CD4-positive, alpha-beta T cell treated with Interleukin-1 beta for 1 hour (primary cell): ENCODE data around the gene COL4A1.

Experiments used
- DNase-seq, 2 donors: peaks; one replicate each; pipeline ENCODE4 v3.0.0-alpha.2; 2020 to 2022

The COL4A1 gene

DNA sequence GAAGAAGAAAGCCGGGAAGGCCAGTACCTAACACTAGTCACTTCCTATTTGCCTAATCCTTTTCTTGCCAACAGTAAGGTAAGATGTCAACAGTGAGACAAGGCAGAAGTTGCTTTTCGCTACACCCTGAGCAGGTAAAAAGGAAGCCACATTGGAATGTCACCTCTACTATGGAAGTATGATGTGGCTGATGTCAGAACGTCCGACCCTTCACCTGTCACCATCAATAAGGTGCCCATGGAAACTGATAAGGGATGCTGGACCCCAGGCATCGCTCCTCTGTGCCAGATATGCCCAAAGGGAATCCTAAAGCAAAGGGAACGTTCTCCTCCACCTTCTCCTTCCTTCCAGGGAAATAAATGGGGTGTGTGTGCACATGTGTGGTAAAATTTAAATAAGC lies 34.3 kb downstream of the COL4A1 start:
- no peak for DNase-seq

GRCh38 chr13:110272227-110272626 lies 34.7 kb downstream of the COL4A1 start:
- DNase-seq = no peak

DNA sequence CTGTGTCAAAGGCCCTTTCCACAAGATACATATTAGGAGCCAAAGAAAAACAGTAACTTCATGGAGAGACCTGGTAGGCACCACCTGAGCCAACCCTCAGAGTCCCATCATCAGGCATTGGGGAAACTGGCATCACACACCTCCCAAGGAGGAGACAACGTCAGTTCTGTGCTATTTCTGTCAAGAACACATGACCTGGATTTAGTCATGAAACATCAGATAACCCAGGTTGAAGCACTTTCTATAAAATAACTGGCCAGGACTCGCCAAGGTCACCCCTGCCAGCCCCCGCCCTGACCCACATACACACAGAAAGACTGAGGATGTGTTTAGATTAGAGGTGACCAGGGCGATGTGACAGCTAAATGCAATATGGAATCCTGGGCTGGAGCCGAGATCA lies 35.6 kb downstream of the COL4A1 start:
- DNase-seq = no peak

DNA sequence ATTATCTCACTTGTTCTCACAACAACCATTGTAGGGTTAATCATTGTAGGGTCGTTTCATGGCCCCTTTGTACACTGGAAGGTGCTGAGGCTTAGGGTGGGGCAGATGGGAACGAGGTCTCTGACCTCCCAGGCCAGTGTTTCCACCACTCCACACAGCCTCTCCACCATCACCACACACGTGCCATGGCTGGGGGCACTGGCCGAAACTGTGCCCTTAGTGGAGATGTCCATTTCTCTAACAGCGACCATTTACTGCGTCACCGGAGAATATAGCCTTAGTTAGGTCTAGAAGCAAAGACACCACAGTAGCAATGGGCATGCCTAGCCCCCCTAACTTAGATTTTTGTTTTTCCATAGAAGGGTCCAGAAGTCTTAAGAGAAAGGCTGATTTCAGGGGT lies 36.5 kb downstream of the COL4A1 start:
- no peak for DNase-seq

- DNase-seq = no peak
Observed at GRCh38 chr13:110269509-110270185, 37.3 kb downstream of the COL4A1 start.

DNA sequence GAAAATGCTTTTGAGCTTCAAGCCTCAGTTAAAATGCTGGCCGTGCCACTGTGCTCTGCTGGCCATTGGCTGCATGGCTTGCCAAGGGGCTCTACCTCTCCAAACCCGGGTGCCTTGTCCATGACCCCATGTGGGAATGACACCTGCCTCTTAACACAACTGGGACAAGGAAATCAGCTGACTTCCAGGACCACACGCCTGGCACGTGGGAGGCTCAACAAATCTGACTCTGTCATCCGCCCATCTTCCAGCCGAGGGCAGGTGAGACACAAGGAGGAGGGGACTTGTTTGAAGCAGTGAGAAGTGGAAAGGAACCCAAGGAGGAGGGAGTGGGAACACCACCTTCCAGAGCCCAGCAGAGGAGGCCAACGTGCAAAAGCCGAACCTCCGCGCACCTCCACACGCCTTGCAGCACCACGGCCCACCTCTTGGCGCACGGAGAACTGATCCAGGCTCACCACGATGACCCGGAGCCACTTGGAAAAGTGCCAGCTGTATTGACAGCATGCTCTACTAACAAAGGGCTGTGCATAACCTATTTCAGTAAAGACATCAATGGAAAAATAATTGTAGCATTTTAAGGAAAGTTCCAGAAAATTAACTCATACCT lies 38.3 kb downstream of the COL4A1 start:
- no peak for DNase-seq

- no peak for DNase-seq
Observed at GRCh38 chr13:110268061-110268460, 38.9 kb downstream of the COL4A1 start.

DNA sequence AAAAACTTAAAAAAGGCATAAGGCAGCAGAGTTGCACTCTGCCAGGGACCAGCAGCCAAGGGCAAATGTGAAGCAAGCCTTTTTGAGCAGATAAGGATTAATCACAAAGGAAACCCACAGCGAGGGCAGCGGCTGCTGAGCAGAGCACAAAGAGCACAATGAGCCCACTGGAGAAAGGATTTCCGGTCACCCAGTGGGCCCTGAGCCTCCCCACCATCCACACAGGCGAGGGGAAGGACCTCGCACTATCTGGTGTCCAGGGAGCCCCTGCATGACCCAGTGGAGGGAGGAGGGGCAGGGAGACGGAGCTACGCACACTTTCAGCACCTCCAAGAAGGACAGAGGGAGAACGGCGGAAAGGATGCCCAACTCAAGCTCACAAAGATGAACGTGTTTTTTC lies 40.0 kb downstream of the COL4A1 start:
- DNase-seq = no peak

DNA sequence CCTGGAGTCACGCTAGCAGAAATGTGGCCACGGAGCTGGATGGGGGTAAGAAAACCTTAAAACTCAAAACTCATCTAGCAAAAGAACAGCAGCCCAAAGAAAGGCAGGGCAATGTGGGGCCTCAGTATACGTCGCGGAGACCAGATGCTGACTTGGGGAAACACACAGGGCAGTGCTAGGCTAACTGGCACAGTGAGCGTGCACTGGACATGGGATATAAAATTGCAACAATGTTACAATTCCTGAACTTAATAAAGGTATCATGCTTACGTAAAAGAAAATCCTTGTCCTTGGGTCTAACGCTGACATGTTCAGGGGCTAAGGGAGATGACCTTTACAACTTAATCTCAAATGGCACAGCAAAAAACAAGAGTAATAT lies 40.5 kb downstream of the COL4A1 start:
- no peak for DNase-seq

- DNase-seq = no peak
Observed at GRCh38 chr13:110265682-110266430, 41.1 kb downstream of the COL4A1 start.

DNA sequence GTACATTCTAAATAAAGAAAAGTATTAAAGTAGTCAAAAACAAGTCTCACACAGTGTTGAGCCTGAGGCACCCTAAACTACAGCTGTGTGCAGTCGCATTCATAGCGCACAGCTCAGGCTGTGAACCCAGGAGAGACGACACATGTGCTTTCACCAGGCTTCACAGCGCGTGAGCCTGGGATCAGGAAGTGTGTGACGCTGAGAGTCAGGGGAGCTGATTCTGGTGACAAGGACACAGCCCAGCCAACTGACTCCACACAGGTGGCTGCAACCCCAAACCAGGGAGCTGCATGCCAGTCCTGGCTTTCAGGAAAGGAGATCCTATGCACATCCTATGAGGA lies 41.6 kb downstream of the COL4A1 start:
- DNase-seq = no peak

- no peak for DNase-seq
Observed at GRCh38 chr13:110264685-110265275, 42.2 kb downstream of the COL4A1 start.

GRCh38 chr13:110263888-110264287 lies 43.1 kb downstream of the COL4A1 start:
- DNase-seq = no peak

GRCh38 chr13:110263404-110263803 lies 43.6 kb downstream of the COL4A1 start:
- no peak for DNase-seq

- no peak for DNase-seq
Observed at GRCh38 chr13:110262508-110263291, 44.3 kb downstream of the COL4A1 start.

DNA sequence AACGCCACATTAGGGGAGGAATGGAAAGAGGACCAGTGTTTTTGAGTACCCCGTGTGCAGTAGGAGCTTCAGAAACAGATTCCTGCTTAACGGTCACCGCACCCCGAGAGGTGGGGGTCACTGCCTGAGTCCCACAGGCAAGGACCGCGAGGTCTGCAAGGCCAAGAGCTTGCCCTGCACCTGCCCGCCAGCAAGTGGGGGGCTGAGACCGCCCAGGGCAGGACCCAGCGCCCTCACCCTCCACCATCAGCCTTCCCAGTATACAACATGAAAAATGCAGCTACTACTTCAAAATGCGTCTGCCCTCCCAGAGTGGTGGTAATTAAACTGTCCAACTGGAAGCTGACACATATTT lies 44.9 kb downstream of the COL4A1 start:
- DNase-seq = no peak

- no peak for DNase-seq
Observed at GRCh38 chr13:110261166-110262081, 45.5 kb downstream of the COL4A1 start.

DNA sequence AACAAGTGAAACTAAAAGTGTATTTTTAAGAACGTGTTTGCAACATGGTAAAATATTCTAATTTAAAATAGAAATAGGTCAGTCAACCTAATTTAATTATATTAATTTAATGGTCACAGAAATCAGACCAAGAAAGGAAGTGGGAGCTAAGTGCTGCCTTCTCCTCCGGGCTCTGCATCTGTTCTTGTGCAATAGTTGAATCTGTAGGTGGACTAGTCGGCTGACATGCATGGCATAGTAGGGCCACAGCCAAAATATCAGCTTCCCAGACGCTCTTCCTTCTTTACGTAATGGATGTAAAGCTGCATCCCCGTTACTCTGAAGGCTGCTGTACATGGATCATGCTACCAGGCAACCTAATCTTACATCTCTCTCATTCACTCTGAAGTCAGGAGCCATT lies 47.3 kb downstream of the COL4A1 start:
- DNase-seq = no peak

DNA sequence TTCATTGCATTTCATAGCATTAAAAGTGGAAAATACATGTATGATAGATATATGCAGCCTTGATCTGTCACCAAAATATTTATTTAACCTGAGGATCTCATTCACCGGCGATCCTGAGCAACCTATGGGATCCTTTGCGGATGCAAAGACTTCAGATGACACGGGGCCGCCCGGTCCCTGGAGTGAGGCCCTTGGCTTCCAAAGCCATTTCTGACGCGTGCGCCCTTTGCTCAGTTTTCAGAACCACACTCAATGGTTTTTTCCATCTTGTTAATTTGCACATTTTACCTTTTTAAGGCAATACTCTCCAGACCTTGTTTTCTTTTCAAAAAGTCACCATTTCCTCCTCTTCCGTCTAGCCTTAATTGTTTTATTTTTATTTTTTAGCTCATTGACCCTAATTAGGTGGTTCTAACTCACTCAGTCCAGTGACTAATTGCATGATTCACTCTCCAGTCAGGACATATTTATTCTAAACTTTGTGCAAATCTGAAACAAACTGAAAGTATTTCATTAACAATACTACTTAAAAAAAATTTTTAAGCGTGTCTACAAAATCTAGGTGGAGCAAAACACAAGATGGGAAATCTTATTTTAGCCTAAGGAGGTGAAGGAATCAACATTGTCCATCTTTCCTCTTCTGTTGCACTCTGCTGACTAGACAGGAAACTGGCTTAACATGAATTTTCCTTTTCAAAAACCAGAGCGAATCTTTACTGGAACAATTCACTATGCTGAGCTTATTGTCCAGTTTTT lies 47.9 kb downstream of the COL4A1 start:
- no peak for DNase-seq

GRCh38 chr13:110257408-110257807 lies 49.5 kb downstream of the COL4A1 start:
- DNase-seq = no peak

GRCh38 chr13:110256126-110256905 lies 50.6 kb downstream of the COL4A1 start:
- DNase-seq = no peak
